HG02973 (cell line): Measurements from ENCODE around the gene SCN8A.

Experiments used
- ATAC-seq: cut with Tn5 transposase; IDR thresholded peaks from one replicate; pipeline ENCODE4 v1.9.1; 2021; ENCODE audit warnings: moderate library complexity; ENCODE audit not compliant: unreplicated experiment

Gene SCN8A

DNA sequence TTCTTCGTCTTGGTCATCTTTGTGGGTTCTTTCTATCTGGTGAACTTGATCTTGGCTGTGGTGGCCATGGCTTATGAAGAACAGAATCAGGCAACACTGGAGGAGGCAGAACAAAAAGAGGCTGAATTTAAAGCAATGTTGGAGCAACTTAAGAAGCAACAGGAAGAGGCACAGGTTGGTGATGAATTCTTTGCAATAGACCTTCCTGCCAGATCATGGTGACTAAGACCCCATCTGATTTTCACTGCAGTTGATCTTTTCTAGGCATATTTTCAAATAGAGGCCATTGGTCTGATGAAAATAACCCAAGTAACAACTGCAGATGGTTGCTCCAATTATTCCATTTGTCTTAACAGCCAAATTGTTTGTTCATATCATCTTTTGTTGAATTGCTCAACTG is 114.4 kb downstream of the SCN8A start:
- no peak for ATAC-seq

DNA sequence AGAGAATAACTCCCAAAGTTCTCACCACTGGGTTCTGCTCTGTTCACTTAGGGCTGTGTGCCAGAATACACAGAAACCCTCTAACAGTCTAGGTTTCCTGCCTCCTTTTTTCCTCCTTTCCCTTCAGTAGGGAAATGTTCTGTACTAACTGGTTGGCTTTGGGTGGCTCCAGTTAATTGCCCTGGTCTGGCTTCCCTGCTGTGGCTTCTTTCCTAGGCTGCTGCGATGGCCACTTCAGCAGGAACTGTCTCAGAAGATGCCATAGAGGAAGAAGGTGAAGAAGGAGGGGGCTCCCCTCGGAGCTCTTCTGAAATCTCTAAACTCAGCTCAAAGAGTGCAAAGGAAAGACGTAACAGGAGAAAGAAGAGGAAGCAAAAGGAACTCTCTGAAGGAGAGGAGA is 115.2 kb downstream of the SCN8A start:
- no peak for ATAC-seq

DNA sequence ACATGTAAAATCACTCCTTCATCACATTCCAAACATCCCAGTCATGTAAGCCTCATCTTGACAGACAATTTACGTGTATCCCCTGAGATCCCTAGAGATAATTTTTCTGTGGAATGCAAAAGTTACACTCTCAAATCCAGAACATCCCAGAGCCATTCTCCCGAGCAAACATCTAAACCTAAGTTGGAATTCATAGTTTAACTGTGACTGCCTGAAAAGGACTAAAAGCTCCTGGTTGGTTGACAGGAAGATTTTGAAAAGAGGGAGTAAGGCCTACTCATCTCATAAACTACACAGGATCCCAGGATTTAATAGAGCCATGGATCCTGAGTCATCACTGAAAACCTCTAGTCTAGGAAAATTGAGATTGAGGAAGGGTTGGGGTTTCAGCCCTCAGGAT is 123.6 kb downstream of the SCN8A start:
- ATAC-seq: no peak

DNA sequence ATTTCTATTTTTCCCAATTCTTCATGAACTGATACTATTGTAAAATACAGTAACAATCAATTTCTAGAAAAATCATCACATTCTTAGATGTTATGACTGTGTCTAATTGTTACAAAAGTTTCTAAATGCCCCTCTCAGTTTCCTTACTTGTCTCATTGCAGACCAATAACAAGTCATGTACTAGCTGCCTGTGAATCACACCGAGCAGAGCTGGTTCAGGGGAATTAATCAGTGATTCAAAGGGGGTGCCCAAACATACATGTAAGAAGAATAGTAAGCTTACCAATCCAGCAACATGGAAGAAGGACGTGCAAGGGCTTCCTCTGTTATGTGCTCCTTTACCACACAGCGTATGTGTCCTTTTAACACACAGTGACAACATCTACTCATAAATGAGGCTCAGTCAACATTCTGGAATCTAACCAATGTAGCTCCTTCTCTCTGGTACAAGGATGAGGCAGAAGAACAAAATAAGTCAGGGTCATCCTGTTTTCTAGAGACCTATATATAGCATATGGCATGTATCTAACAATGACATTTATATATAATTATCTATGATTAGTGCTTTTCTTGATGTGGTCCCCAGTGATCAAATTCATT is 126.4 kb downstream of the SCN8A start:
- no peak for ATAC-seq

DNA sequence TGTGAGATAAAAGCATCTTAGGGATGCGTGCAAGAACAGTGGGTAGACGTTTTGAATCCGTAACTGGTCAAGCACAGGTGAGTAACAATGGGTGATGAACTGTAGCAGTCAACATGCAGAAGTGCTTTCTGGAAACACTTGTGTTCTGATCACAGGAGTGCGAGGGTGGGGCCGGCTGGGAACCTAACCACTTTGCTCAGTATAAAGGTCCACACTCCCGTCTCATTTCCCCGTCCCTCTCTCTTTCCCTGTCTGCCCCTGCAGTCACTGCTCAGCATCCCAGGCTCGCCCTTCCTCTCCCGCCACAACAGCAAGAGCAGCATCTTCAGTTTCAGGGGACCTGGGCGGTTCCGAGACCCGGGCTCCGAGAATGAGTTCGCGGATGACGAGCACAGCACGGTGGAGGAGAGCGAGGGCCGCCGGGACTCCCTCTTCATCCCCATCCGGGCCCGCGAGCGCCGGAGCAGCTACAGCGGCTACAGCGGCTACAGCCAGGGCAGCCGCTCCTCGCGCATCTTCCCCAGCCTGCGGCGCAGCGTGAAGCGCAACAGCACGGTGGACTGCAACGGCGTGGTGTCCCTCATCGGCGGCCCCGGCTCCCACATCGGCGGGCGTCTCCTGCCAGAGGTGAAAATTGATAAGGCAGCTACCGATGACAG is 130.4 kb downstream of the SCN8A start:
- no peak for ATAC-seq

DNA sequence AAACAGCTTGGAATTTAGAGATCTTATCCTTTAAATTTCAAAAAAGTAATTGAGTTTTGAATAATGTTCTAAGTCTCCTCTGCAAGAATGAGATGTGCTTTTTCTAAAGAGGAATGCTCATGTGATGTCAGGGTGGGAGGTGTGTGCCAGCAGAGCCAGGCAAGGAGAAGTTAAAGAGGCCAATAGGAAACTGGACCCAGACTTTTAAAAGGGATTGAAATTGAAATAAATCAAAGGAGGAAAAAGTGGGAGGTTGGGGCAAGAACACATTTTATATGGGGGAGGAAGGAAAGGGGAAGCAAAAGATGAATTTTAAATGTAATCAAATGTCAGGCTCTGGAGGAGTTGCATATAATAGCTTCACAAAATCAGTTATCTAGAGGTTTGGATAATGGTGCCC is 131.4 kb downstream of the SCN8A start:
- no peak for ATAC-seq

DNA sequence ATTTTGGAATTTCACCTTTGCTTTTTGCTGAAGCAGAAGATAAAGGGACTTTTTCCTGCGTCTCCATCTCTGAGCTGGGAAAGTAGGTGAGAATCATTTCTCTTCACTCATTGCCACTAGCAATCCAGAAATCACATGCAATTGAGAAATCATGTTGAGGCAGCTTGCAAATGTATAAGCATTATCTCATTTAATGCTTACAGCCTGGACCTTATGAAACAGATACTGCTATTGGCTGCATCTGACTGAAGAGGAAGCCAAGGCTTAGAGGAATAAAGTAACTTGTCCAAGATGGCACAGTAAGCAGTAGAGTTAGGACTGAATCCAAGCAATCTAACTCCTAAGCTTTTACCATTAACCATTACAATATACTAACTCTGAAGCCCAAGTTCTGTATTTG is 135.1 kb downstream of the SCN8A start:
- no peak for ATAC-seq

DNA sequence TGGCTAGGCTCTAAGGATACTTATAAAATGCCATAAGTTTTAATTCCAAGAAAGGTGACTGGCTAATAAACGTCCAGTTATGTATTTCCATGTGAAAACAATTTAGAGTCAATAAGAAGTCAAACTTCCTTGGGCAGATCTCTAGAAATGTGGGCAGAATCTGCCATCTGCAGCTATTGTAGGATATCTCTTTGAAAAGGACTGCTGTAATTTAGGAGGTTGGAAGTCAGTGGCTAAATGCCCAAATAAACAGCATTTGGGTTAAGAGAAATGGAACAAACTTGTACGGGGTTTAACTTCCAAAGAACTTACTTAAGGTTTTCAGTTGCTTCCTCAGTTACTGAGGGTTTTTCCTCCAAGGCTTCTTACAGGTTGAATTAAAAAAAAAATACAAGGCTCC is 135.9 kb downstream of the SCN8A start:
- ATAC-seq: no peak

DNA sequence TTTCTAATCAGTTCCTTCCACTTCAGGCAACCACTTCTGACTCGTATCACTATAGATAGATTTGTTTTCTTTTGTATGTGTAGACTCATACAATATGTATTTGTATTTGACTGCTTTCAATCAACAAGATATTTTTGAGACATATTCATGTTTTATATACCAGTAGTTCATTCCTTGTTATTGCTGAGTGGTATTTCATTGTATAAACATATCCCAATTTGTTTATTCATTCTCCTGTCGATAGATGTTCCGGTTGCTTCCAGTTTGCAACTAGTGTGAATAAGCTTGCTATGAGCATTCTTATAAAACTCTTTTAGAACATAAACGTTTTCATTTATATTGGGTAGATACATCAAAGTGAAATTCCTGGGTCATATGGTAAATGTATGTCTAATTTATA is 138.3 kb downstream of the SCN8A start:
- ATAC-seq: no peak

DNA sequence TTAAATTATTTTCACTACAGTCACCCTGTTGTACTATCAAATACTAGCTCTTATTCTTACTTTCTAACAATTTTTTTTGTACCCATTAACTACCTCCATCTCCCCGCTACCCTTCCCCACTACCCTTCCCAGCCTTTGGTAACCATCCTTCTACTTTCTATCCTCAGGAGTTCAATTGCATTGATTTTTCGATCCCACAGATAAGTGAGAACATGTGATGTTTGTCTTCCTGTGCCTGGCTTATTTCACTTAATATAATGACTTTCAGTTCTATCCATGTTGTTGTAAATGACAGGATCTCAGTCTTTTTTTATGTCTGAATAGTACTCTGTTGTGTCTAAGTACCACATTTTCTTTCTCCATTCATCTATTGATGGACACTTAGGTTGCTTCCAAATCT is 139.7 kb downstream of the SCN8A start:
- ATAC-seq: no peak

DNA sequence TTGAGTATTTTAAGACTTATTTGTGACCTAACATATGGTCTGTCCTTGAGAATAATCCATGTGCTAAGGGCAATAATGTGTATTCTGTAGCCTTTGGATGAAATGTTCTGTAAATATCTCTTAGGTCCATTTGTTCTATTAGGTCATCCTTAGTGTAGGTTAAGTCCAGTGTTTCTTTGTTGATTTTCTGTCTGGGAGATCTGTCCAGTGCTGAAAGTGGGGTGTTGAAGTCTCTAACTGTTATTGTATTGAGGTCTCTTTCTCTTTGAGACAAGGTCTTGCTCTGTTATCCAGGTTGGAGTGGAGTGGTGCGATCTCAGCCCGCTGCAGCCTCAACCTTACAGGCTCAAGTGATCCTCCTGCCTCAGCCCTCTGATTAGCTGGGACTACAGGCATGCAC is 149.5 kb downstream of the SCN8A start:
- no peak for ATAC-seq

DNA sequence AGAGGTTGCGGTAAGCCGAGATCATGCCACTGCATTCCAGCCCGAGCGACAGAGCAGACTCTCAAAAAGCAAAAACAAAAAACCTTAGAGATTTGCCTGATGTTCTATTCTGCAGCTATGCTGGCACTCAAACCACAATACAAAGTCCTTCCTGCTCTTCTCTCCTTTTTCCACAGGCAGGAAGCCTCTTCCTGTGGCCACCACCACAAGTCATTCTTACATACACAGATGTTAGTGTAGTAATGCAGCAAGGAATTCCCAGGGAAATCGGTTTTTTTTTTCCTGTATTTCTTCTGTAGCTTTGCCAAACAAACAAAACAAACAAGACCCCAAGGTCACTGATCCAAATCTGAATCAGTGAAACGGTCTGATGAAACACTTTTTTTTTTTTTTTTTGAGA is 153.2 kb downstream of the SCN8A start:
- ATAC-seq: no peak

DNA sequence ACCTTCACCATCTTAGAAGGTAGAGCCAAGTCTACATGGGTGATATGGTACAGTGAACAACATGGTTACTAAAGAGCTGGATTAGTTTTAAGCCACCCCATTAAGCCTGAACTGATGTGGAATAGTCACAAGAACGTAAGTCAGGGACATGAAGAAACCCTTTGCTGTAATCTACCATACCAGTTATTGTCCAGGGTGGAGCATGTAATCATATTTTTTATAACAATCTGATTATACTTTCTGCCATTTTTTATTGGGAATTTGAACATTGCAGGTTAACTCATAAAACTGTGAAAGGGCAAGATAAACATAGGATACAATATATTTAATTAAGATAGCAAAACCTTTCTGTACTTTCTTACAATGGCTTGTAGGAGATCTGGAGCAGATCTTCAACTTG is 153.9 kb downstream of the SCN8A start:
- no peak for ATAC-seq

DNA sequence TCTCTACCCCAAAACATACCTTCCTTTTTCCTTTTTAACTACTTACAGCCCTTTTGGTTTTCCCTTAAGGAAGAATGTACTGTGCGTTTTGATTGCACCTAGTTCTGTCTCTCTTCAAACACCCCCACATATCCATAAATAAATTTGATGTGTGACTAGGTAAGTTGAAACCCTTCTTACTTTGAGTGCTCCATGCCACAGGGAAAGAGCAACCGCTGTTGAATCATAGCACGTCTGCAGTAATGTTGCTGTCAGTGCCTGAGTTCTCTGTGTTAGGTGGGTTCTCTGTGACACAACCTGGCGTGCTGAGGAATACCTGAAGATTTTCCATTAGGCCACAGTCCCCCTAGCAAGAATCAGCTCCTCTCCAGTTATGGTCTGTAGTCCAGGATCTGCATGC is 155.4 kb downstream of the SCN8A start:
- no peak for ATAC-seq

DNA sequence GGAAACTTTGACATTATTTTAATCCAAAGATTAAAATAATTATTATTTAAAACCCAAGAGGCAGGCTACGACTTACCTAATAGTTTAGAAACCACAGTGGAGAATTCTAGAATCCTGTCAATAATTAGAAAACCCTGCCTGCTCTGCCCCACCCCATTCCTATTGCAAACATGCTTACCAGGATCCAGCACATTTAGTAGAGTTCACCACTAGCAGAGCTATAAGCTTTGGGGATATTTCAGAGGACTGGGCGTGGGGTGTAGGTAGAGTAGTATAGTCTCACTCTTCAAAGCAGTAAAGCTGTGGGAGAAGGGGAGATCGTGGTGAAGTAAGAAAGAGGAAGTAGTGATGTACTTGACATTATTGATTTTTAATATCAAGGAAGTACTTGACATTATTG is 157.2 kb downstream of the SCN8A start:
- no peak for ATAC-seq

DNA sequence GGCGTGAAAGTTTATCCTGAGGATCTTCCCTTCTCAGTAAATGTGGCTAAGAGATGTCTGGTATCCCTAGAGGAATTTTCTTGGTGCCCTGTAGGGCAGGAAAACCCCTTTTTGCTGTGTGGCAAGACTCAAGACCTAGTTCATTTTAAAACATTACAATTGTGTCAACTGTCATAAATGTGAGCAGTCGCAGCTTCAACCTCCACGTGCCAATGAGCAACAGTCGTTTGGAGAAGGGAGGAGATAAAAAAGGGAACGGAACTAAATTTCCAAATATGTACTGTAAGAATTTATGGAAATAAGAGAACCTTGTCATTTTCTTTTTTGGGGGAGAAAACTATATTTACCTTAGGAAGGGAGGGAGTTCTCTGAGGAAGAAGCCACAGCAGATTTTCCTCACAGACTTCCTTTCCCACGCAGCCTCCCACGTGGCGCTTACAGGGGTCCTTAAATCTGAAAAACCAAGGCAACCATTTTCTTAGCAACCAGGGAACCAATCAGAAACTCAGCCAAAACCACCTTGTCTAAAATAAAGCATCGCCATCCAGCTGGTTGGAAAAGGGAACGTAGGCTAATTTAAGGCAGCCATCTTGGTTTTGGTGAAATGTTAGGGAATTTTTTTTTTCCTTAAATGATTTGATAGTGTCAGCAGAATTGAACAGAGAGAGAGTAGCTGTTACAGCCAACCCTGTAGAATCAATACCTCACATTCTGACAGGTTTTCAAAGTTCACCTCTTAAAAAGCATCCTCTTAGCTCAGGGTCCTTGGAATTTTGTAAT is 158.4 kb downstream of the SCN8A start:
- no peak for ATAC-seq

DNA sequence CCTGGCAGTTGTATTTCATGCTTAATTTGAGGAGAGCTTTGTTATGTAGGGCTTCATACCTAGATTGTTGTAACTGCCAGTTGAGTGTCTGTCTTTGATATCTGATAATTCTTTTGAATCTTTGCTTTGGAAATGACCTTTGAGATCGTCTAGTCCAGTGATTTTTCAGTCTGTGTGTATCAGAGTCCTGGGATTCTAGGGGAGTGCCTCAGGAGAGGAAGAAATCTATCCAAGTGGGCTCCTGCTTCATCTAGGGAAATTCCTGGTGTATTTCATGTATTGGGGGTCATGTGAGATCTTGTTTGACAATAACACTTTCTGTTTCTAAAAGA is 158.9 kb downstream of the SCN8A start:
- ATAC-seq: no peak

DNA sequence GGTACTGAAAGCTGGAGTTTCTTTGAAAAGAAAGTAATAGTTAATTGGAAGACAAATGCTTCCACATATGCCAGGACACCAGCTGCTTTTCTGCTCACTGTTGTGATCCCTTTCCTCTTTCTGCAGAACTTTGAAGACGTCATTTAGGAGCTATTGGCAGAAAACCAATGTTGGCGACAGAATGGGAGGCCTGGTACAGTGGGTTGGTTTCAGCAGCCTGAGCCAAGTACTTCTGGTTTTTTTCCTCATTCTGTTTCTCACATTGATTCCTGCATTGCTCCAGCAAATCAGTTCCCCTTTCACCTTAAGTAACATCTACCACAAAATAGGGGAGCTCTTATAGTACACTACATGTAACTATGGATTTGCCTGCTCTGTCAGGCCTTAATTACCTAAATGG is 160.6 kb downstream of the SCN8A start:
- no peak for ATAC-seq

DNA sequence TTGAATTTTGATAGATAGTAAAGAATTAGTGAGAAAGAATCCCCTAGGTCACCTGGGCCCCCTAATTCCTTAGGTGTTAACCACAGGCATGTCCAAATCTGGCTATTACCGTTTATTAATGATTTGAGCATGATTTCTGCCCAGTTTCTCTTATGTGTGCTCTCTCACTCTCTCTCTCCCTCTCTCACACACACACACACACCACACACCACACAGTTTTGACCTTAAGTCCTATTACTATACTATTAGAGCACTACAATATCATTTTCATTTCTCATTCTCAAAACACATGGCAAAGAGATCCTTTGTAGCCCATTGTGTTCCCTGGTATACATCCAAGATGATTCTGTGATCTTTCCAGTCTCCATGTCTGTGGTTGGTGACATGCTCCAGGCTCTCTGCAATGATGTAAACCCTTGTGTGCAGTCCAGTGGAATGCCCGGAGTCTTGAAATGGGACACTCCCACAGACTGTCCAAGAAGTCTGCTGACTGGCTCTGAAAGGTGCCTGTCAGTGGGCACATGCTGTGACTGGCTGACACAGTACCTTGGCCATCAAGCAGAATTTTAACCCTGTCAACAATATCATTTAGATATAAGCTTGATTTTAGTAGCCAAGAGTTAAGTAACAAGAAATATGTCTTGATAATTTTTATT is 161.3 kb downstream of the SCN8A start:
- no peak for ATAC-seq

DNA sequence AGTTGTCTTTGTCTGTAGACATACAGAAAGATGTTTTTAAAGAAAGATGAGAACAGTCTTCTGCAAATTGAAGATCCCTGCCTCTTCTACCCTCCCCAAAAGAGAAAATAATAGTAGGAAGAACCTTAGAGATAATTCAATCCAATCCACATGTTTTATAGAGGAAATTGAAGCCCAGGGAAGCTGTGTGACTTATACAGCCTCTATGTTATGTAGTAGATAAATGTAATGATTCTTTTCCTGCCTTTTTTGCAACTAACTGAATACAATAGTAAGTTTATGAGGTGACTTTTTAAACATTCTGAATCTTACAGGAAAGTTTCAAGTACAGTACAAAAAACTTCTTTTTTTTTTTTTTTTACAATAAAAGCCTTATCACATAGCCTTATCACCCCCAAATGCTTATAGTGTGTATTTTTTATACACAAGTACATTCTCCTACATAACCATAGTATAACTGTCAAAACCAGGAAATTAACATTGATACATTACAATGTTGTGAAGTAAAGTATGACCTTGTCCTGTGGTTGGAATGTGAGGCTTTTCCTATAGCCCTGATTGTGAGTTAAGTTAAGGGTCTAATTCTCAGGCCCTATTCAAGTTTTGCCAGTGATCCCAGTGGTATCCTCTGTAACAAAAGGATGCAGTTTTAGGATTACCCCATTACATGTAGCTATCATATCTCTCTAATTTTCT is 163.1 kb downstream of the SCN8A start:
- ATAC-seq: no peak

DNA sequence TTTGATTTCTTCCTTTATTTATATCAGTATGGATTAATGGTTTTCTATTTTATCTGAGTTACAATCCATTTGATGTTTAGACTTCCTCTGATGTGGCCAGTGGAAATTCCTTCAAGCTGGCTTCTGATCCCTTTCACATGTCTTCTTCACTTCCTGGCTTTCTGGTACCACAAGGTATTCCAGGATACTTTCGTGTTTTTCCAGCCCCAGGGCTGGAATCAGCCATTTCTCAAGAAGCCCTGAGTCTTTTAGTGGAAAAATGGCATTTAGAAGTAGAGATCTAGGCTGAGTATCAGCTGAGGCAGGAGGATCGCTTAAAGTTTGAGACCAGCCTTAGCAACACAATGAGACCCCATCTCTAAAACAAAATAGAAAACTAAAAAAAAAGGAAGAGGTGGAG is 164.2 kb downstream of the SCN8A start:
- no peak for ATAC-seq
